Body of pancreas (tissue), 4 donors: ENCODE data around the gene DOHH. TPM values are rescaled to one million over a fixed set of nuclear protein-coding genes. Genes with fewer than 3 reads are reported as not detected.
"Not testable (repeated sequence)": the region's sequence is repeated elsewhere in the genome, so short reads cannot be mapped to it uniquely, and the experiment has no call there.

Experiments
- ATAC-seq: fragments of 150-250 bp; one replicate; pipeline ENCODE4 v1.9.1; 2016
- DNase-seq, 4 donors: peaks; one replicate each; pipeline ENCODE4 v3.0.0-alpha.2; 2019
- H3K27ac ChIP-seq, 4 donors: fragments of 200-600 bp; sonication (generic); 1 replicate in 3 of 4; 2 replicates in 1 of 4; pipeline versions ENCODE4 v1.5.1 to v1.6.1; 2016 to 2019; ENCODE audit warnings: mild to moderate bottlenecking in 1 of 4, mixed read lengths in 1 of 4, moderate library complexity in 1 of 4
- H3K27me3 ChIP-seq, 2 donors: fragments of 200-600 bp; sonication (generic); one replicate each; pipeline ENCODE4 v1.6.0; 2016; ENCODE audit warnings: mild to moderate bottlenecking in 1 of 2
- H3K36me3 ChIP-seq, 2 donors: fragments of 200-600 bp; sonication (generic); replicated peaks in 1 of 2; 2 replicates each; pipeline ENCODE4 v1.5.1; 2016; ENCODE audit warnings: low read depth in 2 of 2; ENCODE audit not compliant: insufficient read depth in 1 of 2
- H3K4me1 ChIP-seq: fragments of 200-600 bp; sonication (generic); one replicate; pipeline ENCODE4 v1.6.0; 2016
- H3K4me3 ChIP-seq, 2 donors: fragments of 200-600 bp; sonication (generic); 1 replicate in 1 of 2; 2 replicates in 1 of 2; pipeline ENCODE4 v1.5.1; 2016 to 2019
- H3K9me3 ChIP-seq, 3 donors: fragments of 200-600 bp; sonication (generic); 1 replicate in 2 of 3; 2 replicates in 1 of 3; pipeline ENCODE4 v1.5.1; 2016
- CTCF ChIP-seq, 7 experiments: fragments of 450-650 bp in 4 of 7; fragments of 200-600 bp in 3 of 7; sonication (generic) in 3 of 7; IDR thresholded peaks; one replicate each; pipeline ENCODE4 v1.5.1; 2016 to 2019; ENCODE audit warnings: antibody characterized with exemption in 7 of 7
- POLR2A ChIP-seq, 3 donors: fragments of 450-650 bp; IDR thresholded peaks; one replicate each; pipeline ENCODE4 v1.6.1; 2016; ENCODE audit warnings: antibody characterized with exemption in 3 of 3, mild to moderate bottlenecking in 2 of 3
- WGBS, 2 donors: methylation state at CpG; one replicate each; pipeline ENCODE4 v1.1.5; 2017; 5-methylcytosine and 5-hydroxymethylcytosine counted together
- intact Hi-C: fragments of 100-400 bp; cut with DNase I; formaldehyde crosslinking; loops from one replicate; pipeline ENCODE4 v1.15.1; 2023
- total RNA-seq, 2 donors: library from RNA; depleted of rRNA; stranded (reverse); fragments of >200 nt; gene quantifications; one replicate each; pipeline ENCODE4 v1.1.0, GENCODE V29; 2016

The DOHH gene
- total RNA-seq, 2 donors from 2014 or later = 9.3 to 17.5 TPM

GRCh38 chr19:3530389-3530788 lies 29.9 kb upstream of the DOHH start:
- Histone ChIP-seq H3K27ac (no peak overlapping the region), H3K4me3 (no peak overlapping the region), H3K36me3 (peaks cover 0 to 27% of the 10 kb centered on the region in 2 donors), H3K4me1 (no peaks in the 10 kb centered on the region), H3K9me3 (no peaks in the 10 kb centered on the region), H3K27me3 (no peaks in the 10 kb centered on the region)
- no peak for TF ChIP-seq CTCF (IDR thresholded peaks at IDR 0.05)
- no peak for TF ChIP-seq POLR2A (IDR thresholded peaks at IDR 0.05)
- intact Hi-C loops = no loop called here
- ATAC-seq (no peak), DNase-seq (no peak)
- 98 to 99% methylated on average over 12 of the region's 12 CpGs for WGBS, 2 donors

- DNase-seq, H3K4me1 ChIP-seq, H3K4me3 ChIP-seq, H3K27ac ChIP-seq, H3K9me3 ChIP-seq, ATAC-seq, H3K27me3 ChIP-seq, intact Hi-C loops: not testable (repeated sequence)
- H3K36me3 ChIP-seq = peaks cover 0 to 22% of the 10 kb centered on the region in 2 donors
- 86 to 93% methylated on average over 7 of the region's 7 CpGs for WGBS, 2 donors
Measured at GRCh38 chr19:3529299-3529698, 28.8 kb upstream of the DOHH start.

GRCh38 chr19:3528539-3529211 lies 28.2 kb upstream of the DOHH start:
- H3K36me3 ChIP-seq = peaks cover 0 to 19% of the 10 kb centered on the region in 2 donors
- no peak for TF ChIP-seq POLR2A (IDR thresholded peaks at IDR 0.05)
- TF ChIP-seq CTCF (IDR thresholded peaks at IDR 0.05) = no peak
- 94 to 97% methylated on average over 20 of the region's 20 CpGs for WGBS, 2 donors

GRCh38 chr19:3528080-3528479 lies 27.6 kb upstream of the DOHH start:
- intact Hi-C loops = no loop called here
- Histone ChIP-seq H3K27ac (no peak overlapping the region), H3K4me1 (no peaks in the 10 kb centered on the region), H3K27me3 (no peaks in the 10 kb centered on the region), H3K9me3 (no peaks in the 10 kb centered on the region), H3K4me3 (no peak overlapping the region), H3K36me3 (peaks cover 0 to 16% of the 10 kb centered on the region in 2 donors)
- TF ChIP-seq POLR2A (IDR thresholded peaks at IDR 0.05) (no peak), CTCF (IDR thresholded peaks at IDR 0.05) (no peak)
- 98% methylated on average over 13 of the region's 14 CpGs; no CpG with 5 or more reads in 1 of the 2 donors for WGBS, 2 donors
- ATAC-seq (no peak), DNase-seq (no peak)

More at GRCh38 chr19:3528539-3529211, 28.2 kb upstream of the DOHH start:
- Histone ChIP-seq H3K4me3 (no peak overlapping the region), H3K27me3 (no peaks in the 10 kb centered on the region), H3K27ac (no peak overlapping the region), H3K9me3 (no peaks in the 10 kb centered on the region), H3K4me1 (no peaks in the 10 kb centered on the region)
- intact Hi-C loops = no loop called here
- no peak for DNase-seq
- ATAC-seq = no peak

- Histone ChIP-seq H3K27me3 (no peaks in the 10 kb centered on the region), H3K4me3 (no peak overlapping the region), H3K9me3 (no peaks in the 10 kb centered on the region), H3K36me3 (peaks cover 0 to 14% of the 10 kb centered on the region in 2 donors), H3K4me1 (no peaks in the 10 kb centered on the region), H3K27ac (no peak overlapping the region)
- DNase-seq (no peak), ATAC-seq (no peak)
- intact Hi-C loops = no loop called here
- 94 to 96% methylated on average over 9 to 20 of the region's 21 CpGs for WGBS, 2 donors
- TF ChIP-seq CTCF (IDR thresholded peaks at IDR 0.05) = no peak
- no peak for TF ChIP-seq POLR2A (IDR thresholded peaks at IDR 0.05)
Measured at GRCh38 chr19:3527238-3527910, 26.9 kb upstream of the DOHH start.
